ENCODE measurements around the gene MFSD6L.

The MFSD6L gene

DNA sequence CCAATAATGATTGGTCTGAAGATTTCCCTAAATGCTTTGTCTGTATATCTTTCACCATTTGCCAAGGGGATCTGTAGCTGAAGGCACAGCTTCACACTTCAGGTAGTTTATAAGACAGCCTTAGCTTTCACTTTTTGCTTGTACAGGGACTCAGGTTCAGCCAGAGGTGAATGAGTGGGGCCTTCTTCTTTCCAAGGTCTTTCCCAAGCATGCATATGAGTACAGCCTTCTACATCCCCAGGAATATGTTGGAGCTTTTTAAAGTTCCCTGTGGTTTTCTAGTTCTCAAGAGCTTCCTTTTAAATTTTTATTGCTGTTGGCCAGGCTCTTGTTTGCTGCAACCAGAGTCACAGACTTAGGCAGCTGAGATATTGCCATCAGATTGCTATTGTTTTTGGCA lies 22.9 kb downstream of the MFSD6L start:
- H3K27me3 ChIP-seq, result no peaks in the 10 kb centered on the region
- H3K4me1 ChIP-seq (ENCODE audit: control insufficient read depth in 1 of 2, insufficient read depth in 1 of 2, low read depth in 1 of 2, low read length in 1 of 2), result peaks cover 6 to 15% of the 10 kb centered on the region in 2 experiments
- no peaks in the 10 kb centered on the region for H3K36me3 ChIP-seq
- TF ChIP-seq, protein P1, sequence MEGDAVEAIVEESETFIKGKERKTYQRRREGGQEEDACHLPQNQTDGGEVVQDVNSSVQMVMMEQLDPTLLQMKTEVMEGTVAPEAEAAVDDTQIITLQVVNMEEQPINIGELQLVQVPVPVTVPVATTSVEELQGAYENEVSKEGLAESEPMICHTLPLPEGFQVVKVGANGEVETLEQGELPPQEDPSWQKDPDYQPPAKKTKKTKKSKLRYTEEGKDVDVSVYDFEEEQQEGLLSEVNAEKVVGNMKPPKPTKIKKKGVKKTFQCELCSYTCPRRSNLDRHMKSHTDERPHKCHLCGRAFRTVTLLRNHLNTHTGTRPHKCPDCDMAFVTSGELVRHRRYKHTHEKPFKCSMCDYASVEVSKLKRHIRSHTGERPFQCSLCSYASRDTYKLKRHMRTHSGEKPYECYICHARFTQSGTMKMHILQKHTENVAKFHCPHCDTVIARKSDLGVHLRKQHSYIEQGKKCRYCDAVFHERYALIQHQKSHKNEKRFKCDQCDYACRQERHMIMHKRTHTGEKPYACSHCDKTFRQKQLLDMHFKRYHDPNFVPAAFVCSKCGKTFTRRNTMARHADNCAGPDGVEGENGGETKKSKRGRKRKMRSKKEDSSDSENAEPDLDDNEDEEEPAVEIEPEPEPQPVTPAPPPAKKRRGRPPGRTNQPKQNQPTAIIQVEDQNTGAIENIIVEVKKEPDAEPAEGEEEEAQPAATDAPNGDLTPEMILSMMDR (IDR thresholded peaks at IDR 0.05), result no peak
- H3K4me3 ChIP-seq (ENCODE audit: low read depth in 1 of 2, low read length in 1 of 2), result no peak overlapping the region
- H3K9me3 ChIP-seq, result no peaks in the 10 kb centered on the region
- H3K27ac ChIP-seq, result no peak overlapping the region

DNA sequence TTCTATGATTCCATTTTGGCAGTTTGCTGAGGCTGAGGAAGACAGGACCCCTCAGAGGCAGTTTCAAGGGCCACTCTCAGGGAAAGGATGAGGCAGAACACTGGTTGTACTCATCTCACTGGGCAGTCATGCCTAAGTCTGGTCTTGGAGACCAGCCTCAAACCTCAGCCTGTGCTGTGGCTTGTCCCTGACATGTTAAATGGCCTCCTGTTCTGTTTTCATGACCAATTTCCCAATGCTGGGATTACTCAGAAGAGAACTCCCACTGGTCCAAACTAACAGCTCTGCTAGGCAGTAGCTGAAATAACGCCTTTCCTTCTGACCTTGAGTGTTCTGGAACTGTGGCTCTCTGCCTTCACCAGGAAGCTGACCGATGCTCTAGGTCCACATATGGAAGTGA lies 32.4 kb downstream of the MFSD6L start:
- no peaks in the 10 kb centered on the region for H3K27me3 ChIP-seq
- TF ChIP-seq, protein P1 (IDR thresholded peaks at IDR 0.05), result no peak
- H3K36me3 ChIP-seq, result no peaks in the 10 kb centered on the region
- H3K4me3 ChIP-seq (ENCODE audit: low read depth in 1 of 2, low read length in 1 of 2), result no peak overlapping the region
- H3K27ac ChIP-seq, result no peak overlapping the region
- no peaks in the 10 kb centered on the region for H3K9me3 ChIP-seq
- no peaks in the 10 kb centered on the region for H3K4me1 ChIP-seq (ENCODE audit: control insufficient read depth in 1 of 2, insufficient read depth in 1 of 2, low read depth in 1 of 2, low read length in 1 of 2)

DNA sequence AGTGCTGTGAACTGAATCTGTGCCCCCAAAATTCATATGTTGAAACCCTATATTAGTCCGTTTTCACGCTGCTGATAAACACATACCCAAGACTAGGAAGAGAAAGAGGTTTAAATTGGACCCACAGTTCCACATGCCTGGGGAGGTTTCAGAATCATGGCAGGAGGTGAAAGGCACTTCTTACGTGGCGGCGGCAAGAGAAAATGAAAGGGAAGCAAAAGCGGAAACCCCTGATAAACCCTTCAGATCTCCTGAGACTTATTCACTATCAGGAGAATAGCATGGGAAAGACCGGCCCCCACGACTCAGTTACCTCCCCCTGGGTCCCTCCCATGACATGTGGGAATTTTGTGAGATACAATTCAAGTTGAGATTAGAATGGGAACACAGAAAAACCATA lies 37.2 kb downstream of the MFSD6L start:
- no peaks in the 10 kb centered on the region for H3K27me3 ChIP-seq
- no peaks in the 10 kb centered on the region for H3K36me3 ChIP-seq
- no peak overlapping the region for H3K4me3 ChIP-seq (ENCODE audit: low read depth in 1 of 2, low read length in 1 of 2)
- no peaks in the 10 kb centered on the region for H3K4me1 ChIP-seq (ENCODE audit: control insufficient read depth in 1 of 2, insufficient read depth in 1 of 2, low read depth in 1 of 2, low read length in 1 of 2)
- H3K27ac ChIP-seq, result no peak overlapping the region
- H3K9me3 ChIP-seq, result no peaks in the 10 kb centered on the region
- TF ChIP-seq, protein P1 (IDR thresholded peaks at IDR 0.05), result no peak

DNA sequence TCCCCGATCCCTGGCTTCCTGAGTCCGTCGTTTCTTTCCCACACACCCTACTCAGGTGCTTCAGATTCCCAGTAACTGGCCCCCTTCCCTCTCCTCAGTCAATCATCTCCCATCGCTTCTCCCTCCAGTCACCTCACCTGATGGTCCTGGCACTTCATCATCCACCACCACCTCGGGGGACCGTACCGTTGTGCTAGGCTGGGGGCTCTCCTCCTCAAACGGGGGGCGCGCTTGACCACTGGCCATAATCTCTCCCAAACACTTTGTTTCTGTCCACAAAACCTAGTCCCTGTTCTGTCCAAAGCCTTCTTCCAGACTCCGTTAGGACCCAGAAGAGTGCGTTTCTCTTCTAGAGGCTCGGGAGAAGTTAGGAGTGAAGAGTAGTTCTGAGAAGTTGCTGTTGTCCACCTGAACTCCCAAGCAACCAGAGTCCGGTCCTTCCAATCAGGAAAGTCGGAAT lies 41.0 kb downstream of the MFSD6L start, which contains the start of gene SPDYE4:
Gene SPDYE4 (minus strand): TSS at position 410 of the 460 bp plus-strand sequence. CDS start 164 bp downstream, at position 246.
- no peaks in the 10 kb centered on the region for H3K27me3 ChIP-seq
- no peak within 1 kb of the TSS for H3K27ac ChIP-seq
- no peak within 1 kb of the TSS for H3K4me3 ChIP-seq (ENCODE audit: low read depth in 1 of 2, low read length in 1 of 2)
- no peaks in the 10 kb centered on the region for H3K9me3 ChIP-seq
- no peaks in the 10 kb centered on the region for H3K4me1 ChIP-seq (ENCODE audit: control insufficient read depth in 1 of 2, insufficient read depth in 1 of 2, low read depth in 1 of 2, low read length in 1 of 2)
- no peaks in the 10 kb centered on the region for H3K36me3 ChIP-seq
- TF ChIP-seq, protein P1 (IDR thresholded peaks at IDR 0.05), result no peak

DNA sequence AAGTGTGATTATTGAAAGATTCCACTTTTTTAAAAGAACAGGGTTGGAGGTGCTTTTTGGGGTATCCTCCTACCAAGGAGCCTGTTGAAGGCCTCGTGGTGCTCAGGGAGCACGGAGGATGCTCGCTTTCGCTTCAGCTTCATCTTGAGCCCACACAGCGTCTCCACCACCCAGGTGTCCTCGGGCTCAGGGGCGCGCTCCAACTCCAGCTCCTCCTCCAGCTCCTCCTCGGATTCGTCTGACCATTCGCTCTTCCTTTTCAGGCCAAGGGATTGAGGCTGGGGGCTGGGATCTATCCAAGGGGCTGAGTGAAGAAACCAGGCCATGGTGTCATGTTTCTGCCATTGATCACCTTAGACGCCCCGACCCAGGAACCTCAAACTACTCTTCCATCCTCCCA lies 42.0 kb downstream of the MFSD6L start:
- TF ChIP-seq, protein P1 (IDR thresholded peaks at IDR 0.05), result no peak
- no peaks in the 10 kb centered on the region for H3K36me3 ChIP-seq
- H3K4me3 ChIP-seq (ENCODE audit: low read depth in 1 of 2, low read length in 1 of 2), result no peak overlapping the region
- H3K9me3 ChIP-seq, result no peaks in the 10 kb centered on the region
- no peaks in the 10 kb centered on the region for H3K4me1 ChIP-seq (ENCODE audit: control insufficient read depth in 1 of 2, insufficient read depth in 1 of 2, low read depth in 1 of 2, low read length in 1 of 2)
- no peaks in the 10 kb centered on the region for H3K27me3 ChIP-seq
- H3K27ac ChIP-seq, result no peak overlapping the region
